T47D (cell line): ENCODE results near the gene CHST12.
A peak's percentile ranks its signal among the peaks of the same experiment; 100 is the strongest.

Source experiments
- DNase-seq, 2 experiments: peaks; one replicate each; pipeline versions ENCODE4 v3.0.0 to v3.0.0-alpha.2; 2011 to 2012; ENCODE audit warnings: low read depth in 1 of 2, low spot score in 1 of 2
- JUND ChIP-seq: IDR thresholded peaks from 2 replicates; pipeline ENCODE4 v1.6.1; 2012; ENCODE audit warnings: low read depth
- in situ Hi-C: cut with HindIII; loops from 2 replicates; pipeline ENCODE4 v1.10.0; 2016; ENCODE audit warnings: low sequenced_read_pairs, low pct_unique_long_range_greater_than_20kb

Gene CHST12

DNA sequence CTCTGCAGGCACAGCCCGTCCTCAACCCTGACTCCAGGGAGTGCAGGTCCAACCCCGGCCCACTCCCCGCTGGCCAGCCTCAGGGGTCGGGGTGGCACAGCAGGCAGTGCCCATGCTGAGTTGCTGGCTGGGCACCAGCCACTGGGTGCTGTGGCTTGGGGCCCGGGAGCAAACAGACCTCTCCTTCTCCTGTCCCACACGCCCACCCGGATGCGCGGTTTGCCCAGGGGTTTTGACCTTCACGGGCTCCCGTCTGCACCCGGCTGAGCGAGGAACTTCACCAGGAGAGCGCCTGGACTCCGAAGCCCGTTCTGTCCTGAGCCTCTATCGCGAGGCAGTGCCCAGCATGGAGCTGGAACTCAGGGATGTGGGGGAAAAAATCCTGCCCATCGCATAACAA lies 75.4 kb downstream of the CHST12 start:
- in situ Hi-C loops: no loop called here
- TF ChIP-seq JUND: no peak
- DNase-seq: no peak

DNA sequence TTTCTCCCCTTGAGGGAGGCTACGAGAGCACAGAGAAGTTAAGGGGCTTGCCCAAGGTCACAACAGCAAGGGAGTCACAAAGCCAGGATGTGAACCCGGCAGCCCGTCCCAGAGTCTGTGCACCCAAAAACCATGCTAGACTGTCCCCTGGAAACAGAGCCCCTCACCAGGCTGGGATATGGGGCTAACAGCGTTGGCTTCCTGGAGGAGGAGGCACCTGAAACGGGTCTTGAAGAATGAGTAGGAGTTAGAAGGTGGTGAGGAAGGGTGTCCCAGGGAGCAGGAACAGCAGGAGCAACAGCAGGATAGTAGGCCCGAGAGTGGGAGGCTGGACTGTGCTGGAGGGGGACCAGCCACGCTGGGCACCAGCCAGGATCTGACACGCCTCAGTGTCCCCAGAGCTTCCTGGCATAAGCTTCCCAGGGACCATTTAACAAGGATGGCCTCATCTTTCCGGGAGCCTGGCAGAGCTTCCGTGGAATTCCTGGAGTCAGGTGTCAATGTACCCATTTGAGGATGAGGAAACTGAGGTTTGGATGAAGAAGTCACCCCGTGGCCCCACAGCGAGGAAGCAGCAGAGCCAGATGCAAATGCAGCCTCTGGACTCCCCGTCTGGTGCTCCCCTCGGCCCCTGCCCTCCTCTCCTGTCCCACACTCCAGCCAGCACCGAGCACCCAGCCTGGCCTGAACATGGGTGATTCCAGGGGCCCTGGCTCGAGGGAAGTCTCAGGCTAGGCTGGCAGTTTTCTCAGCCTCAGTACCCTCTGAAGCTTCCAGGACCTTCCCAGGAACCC lies 76.1 kb downstream of the CHST12 start:
- in situ Hi-C loops: no loop called here
- TF ChIP-seq JUND: no peak
- no peak for DNase-seq

DNA sequence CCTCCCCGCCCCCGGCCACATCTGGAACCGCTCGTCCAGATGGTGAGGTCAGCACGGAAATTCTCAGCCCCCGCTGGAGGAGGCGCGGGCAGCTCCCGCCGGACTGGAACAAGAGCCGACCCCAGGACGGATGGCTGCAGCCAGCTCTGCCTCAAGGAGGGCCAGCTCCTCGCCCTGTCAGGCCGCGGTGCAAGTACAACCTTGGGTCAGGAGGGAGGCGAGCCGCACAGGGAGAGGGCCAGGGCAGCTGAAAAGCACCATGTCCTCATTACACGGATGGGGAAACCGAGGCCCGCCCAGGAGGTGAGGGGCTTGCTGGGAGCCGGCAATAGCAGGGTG lies 76.6 kb downstream of the CHST12 start:
- DNase-seq: no peak
- TF ChIP-seq JUND: no peak
- in situ Hi-C loops: no loop called here

DNA sequence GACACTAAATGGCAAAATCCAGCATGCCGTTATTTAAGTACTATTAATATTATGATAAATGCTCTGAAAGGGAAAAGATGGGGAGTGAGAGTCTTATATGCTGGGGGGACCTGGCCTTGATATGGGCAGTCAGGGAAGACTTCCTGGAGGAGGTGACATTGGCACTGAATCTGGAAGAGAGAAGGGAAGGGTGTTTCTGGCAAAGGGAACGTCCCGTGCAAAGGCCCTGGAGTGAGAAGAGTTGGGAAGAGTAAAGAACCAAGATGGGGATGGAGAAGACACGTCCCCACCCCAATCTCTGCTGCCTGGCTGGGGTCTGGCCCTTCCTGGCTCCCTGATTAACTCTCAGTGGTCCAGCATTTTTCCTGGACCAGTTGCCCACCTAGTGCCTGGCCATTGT lies 77.8 kb downstream of the CHST12 start:
- in situ Hi-C loops: no loop called here
- no peak for TF ChIP-seq JUND
- no peak for DNase-seq

DNA sequence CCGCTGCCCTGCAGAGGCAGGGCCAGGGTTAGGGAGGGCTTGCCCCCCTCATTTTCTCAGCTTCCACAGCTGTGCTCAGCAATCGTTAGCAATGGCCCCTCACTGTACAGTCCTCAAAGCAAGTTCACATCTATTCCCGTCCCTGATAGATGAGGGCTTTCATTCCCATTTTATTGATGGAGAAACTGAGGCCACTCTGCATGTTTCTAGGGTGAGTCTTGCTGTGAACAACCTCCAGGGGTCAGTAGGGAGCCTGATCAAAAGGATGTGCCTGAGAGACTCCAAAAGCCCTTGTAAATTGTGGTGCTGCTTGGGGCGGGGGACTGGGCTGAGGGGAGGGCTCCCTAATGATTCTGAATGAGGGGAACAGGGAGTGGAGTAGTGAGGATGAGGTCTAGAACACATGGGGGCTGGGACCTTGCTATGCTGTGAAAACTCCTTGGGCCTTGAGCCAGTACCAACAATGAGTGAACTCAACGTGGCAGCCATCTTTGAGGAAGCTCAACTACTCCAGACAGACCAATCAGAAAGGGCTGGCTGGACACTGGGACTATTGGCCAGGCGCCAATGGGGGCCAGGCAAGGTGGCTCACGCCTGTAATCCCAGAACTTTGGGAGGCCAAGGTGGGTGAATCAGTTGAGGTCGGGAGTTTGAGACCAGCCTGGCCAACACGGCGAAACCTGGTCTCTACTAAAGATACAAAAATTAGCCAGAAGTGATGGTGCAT lies 79.5 kb downstream of the CHST12 start:
- no peak for TF ChIP-seq JUND
- in situ Hi-C loops: no loop called here
- peak in 1 of 2 experiments; percentile 34 for DNase-seq

DNA sequence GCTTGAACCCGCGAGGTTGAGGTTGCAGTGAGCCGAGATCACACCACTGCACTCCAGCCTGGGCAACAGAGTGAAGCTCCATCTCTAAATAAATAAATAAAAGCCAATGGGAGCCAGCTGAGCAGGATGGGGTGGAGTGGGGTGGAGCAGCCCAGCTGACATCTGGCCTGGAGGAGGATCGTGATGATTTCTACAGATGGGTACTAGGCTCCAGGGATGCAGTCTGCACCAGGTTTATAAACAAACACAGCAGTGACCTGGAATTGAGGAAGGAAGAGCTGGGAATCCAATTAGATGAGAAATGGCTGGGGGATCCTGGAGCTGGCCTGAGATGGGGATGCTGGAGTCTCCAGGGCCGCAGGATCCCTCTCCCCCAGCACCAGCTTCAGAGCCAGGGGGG lies 80.1 kb downstream of the CHST12 start:
- no peak for DNase-seq
- in situ Hi-C loops: no loop called here
- no peak for TF ChIP-seq JUND

DNA sequence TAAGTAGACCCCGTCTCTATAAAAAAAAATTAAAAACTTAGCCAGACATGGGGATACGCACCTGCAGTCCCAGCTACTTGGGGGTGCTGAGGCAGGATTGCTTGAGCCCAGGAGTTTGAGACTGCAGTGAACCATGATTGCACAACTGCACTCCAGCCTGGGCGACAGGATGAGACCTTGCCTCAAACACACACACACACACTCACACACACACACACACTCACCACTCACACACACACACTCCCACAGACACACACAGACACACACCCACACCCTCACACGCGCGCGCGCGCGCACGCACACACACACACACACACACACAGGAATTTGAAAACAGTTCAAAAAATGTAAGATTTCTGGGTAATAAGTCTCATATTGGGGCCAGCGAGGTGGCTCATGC lies 81.5 kb downstream of the CHST12 start:
- DNase-seq: no peak
- in situ Hi-C loops: no loop called here

DNA sequence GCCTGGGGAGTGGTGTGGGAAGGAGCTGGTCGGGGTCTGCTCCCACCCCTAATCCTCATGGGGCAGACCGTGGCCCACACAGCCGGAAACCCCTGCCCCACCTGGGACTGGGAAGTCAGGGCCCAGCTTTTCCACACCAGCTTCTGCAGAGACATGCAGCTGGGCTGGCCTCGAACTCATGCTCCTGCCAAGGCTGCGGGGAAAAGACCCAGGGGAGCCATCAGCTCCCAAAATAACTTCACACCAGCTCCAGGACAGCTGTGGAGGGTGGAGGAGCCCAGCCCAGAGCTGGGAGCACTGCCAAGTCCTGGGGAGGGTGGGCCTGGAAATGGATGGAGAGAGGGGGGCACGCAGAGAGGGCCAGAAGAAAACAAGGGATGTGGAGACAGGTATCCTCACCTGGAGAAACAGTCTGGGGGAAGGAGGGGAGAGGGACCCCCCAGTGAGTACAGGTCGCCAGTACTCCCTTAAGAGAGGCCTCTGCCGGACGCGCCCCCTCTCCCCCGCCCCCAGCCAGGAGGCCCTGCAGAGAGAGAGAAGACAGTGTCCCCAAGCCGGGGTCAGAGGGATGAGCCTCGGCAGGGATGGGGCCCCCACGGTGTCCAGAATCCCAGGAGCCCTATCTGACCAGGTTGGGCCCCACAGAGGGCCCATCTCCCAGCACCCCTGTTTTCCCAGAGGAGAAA lies 84.3 kb downstream of the CHST12 start:
- in situ Hi-C loops: no loop called here
- no peak for TF ChIP-seq JUND
- DNase-seq: no peak

More for the DNA sequence above, 81.5 kb downstream of the CHST12 start:
- no peak for TF ChIP-seq JUND

DNA sequence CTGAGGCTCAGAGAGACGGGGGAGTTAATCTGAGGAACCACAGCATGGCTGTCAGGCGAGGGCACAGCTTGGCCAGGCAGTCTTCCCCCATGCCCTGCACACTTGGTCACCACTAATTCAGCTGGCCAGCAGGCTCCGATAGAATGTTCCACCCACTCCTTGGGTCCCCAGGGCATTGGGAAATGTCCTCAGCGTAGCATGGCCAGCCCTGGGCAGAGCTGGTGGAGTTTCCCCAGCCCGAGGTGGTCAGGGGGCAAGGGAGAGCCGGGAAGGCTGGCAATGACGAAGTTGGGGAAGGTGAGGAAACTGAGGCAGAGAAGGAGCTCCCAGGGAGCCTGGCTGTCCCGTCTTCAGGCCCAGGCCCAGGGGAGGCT lies 84.8 kb downstream of the CHST12 start:
- no peak for TF ChIP-seq JUND
- no peak for DNase-seq
- in situ Hi-C loops: no loop called here

DNA sequence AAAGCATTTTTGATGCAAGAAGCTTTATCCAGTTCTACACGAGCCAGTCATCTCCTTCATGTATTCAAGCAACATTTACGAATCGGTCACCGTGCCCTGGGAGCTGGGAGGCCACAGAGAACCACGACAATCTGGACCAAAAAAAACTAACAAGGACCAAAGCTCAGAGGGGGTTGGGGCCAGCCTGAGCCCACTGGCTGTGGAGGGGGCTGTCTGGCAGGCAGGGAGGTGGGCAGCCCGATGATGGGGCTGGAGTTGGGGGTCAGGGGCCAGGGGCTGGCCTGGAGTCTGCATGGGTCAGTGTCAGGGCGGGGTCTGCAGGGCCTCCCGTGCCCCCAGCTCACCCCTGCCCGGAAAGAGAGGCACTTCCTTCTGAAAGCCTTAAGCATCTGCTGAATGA lies 85.3 kb downstream of the CHST12 start:
- DNase-seq: no peak
- TF ChIP-seq JUND: no peak
- in situ Hi-C loops: no loop called here

DNA sequence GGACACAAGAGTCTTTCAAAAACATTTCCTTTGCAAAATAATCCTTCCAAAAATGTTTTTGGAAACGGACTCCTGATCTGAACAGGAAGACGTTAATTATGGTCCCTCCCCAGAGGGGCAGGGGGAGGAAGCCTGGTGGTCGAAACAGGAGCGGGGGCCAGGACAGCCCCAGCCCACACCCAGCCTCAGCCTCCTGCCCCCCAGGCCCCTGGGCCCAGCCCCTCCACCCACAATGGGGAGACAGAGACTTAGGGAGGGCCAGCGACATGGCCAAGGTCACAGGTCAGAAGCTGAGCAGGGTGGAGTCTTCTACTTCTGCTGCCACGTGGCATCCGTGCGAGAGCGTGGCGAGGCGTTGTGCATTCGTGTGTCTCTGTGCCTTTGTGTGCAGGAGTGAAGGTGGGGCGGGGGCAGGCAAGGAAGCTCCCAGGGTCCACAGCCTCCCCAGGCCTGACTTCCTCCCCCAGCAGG lies 86.8 kb downstream of the CHST12 start:
- in situ Hi-C loops: no loop called here
- TF ChIP-seq JUND: no peak
- DNase-seq: no peak

DNA sequence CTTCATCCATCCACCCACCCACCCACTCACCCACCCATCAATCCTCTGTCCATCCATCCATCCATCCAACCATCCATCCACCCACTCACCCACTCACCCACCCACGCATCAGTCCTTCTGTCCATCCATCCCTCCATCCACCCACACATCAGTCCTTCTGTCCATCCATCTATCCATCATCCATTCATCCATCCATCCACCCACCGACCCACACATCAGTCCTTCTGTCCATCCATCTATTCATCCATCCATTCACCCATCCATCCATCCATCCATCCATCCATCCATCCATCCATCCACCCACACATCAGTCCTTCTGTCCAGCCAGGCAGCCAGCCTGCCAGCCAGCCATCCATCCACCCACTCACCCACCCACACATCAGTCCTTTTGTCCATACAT lies 88.6 kb downstream of the CHST12 start:
- in situ Hi-C loops: no loop called here
- TF ChIP-seq JUND: no peak
- no peak for DNase-seq
